GM21515 (cell line): ENCODE measurements around the gene BRAP.
"Not testable (repeated sequence)": the region's sequence is repeated elsewhere in the genome, so short reads cannot be mapped to it uniquely, and the experiment has no call there.

ENCODE experiments used
- ATAC-seq: cut with Tn5 transposase; IDR thresholded peaks from one replicate; pipeline ENCODE4 v1.9.1; 2021; ENCODE audit not compliant: unreplicated experiment

Gene BRAP

DNA sequence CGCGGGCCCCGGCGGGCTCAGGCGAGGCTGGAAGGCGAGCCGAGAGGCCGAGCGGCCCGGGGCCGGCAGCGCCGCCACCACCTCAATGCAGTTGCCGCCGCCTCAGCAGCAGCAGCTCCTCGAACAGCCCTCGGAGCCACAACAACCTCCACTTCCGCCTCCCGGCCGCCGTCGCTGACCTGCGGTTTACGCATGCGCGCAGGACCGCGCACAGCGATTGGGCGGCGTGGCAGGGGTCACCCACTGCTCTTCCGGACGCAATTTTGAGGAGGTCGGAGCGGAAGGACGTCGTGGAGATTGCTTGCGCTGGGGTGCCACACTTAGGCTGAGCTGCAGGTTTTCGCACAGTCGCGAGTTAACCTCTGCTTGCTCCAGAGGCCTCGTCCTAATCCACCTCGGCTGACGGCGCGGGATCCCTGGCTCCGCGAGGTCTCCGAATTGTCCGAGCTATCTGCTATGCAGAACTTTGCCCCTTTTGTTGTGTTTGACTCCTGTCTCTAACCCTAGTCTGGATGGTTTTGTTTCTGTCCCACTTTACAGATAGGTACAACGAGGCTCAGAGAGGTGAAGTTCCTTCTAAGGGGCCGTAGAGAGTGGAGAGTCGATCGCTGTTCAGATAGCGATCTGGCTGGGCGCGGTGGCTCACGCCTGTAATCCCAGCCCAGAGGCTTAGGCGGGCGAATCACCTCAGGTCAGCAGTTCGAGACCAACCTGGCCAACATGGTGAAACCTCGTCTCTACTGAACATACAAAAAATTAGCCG is at the start of gene BRAP, which contains the start of gene ACAD10:
TSS of gene BRAP (minus strand) at position 146 of the 763 bp plus-strand sequence. CDS start 164 bp downstream, outside the sequence.
TSS of gene ACAD10 (plus strand) at position 243 of the 763 bp plus-strand sequence. CDS start 6,657 bp downstream, outside the sequence.
- ATAC-seq = peak; percentile 83

DNA sequence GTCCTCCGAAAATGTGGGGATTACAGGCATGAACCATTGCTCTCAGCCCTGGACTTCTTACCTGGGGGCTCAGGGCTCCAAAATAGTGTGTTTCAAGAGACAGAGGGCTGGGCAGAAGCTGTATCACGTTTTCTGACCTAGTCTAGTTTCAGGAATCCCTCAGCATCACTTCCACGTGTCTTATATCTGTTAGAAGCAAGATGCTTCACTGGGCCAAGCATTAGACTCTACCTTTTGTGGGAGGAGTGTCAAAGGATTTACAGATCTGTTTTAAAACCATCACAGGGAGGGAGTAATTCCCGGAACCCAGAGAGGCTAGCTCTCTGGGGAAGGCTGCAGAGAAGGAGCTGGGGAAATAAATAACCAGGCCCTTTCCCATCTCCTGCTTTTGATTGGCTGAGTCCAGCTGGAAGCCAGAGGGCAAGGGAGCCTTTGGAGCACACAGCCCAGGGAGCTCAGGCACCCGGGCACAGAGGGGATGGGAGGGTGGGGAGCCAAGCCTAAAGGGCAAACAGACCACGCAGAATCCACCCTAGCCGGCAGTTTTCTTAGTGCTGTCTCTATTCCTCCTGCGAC is 47.7 kb upstream of the BRAP start:
- ATAC-seq = no peak

DNA sequence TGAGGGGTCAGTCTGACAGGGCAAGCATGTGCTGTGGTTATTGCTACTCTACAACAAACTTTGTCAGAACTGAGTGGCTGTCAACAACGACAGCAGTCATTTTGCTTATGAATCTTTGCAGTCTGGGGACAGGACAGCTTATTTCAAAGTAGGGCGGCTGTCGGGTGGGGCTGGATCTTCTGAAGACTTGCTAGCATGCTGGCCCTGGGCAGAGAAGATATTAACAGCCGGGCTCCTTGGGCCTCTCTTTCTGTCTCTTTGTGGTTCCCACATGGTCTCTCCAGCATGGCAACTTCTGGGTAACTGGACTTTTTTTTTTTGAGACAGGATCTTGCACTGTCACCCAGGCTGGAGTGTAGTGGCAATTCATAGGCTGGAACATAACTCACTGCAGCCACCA is 47.0 kb upstream of the BRAP start:
- ATAC-seq = no peak

DNA sequence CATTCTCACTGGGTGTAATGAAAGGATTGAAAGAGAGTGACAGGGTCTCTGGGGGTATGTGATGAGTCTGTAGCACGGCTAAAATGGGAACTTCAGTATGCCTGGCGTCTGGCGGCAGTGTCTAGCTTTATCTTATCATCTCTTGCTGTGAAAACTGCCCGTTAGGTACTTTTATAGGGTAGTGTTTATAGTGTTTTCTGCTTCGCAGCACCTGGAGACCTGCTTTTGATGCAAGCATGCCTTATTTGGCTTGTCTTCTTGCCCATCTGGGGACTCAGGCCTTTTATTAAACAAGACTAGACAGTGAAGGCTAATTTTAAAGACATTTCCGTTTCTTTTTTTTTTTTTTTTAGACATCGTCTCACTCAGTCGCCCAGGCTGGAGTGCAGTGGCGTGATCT is 44.7 kb upstream of the BRAP start:
- ATAC-seq = no peak

DNA sequence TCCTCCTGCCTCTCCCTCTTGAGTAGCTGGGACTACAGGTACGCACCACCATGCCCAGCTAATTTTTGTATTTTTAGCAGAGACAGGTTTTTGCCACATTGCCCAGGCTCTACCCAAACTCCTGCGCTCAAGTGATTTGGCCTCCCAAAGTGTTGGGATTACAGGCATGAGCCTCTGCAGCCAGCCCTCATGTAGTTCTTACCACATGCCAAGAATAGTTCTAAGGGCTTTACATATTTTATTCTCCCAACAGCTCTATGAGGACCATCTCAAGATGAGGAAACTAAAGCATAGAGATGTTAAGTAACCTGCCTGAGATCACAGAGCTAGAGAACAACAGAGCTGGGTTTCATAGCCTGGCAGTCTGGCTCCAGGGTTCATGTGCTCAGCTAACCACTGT is 43.0 kb upstream of the BRAP start:
- ATAC-seq = no peak

DNA sequence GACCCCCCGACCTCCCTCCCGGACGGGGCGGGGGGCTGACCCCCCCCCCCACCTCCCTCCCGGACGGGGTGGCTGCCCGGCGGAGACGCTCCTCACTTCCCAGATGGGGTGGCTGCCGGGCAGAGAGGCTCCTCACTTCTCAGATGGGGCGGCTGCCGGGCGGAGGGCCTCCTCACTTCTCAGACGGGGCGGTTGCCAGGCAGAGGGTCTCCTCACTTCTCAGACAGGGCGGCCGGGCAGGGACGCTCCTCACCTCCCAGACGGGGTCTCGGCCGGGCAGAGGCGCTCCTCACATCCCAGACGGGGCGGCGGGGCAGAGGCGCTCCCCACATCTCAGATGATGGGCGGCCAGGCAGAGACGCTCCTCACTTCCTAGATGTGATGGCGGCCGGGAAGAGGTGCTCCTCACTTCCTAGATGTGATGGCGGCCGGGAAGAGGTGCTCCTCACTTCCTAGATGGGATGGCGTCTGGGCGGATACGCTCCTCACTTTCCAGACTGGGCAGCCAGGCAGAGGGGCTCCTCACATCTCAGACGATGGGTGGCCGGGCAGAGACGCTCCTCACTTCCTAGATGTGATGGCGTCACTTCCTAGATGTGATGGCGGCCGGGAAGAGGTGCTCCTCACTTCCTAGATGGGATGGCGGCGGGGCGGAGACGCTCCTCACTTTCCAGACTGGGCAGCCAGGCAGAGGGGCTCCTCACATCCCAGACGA is 38.0 kb upstream of the BRAP start:
- ATAC-seq = not testable (repeated sequence)

GRCh38 chr12:111720457-111720856 is 34.7 kb upstream of the BRAP start:
- ATAC-seq = no peak

DNA sequence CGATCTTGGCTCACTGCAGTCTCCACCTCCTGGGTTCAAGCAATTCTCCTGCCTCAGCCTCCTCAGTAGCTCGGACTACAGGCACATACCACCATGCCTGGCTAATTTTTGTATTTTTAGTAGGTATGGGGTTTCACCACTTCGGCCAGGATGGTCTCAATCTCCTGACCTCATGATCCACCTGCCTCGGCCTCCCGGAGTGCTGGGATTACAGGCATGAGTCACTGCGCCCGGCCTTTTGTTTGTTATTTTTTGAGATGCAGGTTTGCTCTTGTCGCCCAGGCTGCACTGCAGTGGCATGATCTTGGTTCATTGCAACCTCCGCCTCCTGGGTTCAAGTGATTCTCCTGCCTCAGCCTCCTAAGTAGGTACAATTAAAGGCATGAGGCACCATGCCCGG is 33.6 kb upstream of the BRAP start:
- ATAC-seq = not testable (repeated sequence)

- ATAC-seq = no peak
Observed at GRCh38 chr12:111715279-111715678, 29.5 kb upstream of the BRAP start.

GRCh38 chr12:111706145-111706544 is 20.4 kb upstream of the BRAP start:
- ATAC-seq = no peak

DNA sequence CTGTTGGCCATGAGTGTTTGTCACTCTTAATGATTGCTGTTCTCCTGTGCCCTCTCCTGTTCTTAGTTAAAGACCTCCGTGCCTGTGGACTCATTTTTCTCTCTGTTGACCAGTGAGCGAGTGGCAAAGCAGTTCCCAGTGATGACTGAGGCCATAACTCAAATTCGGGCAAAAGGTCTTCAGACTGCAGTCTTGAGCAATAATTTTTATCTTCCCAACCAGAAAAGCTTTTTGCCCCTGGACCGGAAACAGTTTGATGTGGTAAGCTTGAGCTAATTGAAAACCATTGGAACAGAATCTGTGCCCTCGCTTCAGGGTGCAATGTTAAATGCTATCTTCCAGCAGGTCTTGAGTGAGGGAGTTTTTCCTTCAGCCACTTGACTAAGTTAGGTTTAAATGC is 19.9 kb upstream of the BRAP start:
- ATAC-seq = no peak

DNA sequence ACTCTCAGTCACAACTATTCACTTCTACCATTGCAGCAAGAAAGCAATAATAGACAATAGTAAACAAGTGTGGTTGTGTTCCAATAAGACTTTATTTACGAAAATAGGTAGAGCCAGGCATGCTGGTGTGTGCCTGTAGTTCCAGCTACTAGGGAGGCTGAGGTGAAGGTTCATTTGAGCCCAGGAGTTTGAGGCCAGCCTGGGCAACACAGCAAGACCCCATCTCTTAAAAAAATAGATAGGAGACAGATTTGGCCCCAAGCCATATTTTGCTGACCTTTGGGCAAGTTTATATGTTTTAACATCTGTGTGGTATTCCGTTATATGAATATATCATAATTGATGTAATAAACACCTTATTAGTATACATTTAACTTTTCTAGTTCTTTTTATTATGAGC is 14.2 kb upstream of the BRAP start:
- no peak for ATAC-seq

GRCh38 chr12:111693818-111694217 is 8.1 kb upstream of the BRAP start:
- no peak for ATAC-seq

DNA sequence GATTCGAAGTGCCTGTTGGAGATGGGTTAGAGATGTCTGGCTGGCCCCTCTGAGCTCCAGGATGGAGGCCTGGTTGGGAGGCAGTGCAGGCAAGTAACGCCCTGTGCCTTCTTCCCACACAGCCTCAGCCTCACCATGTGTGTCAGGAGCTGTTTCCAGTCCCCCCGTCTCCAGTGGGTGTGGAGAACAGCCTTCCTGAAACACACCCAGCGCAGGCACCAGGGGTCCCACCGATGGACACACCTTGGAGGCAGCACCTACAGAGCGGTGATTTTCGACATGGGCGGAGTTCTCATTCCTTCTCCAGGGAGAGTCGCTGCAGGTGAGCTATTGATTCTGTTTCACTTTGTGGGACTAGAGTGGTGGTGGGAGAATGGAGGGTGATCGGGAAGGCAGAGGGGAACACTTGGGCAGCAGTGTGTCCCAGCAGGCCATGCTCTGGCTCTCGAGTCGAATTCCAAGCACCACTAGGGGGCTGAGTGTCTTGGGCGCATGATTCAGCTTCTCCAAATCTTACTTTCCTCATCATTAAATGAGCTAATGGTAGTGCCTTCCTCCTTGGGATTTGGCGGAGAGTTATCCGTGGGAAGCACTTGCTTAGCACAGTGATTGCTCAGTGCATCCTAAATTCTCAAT is 6.9 kb upstream of the BRAP start:
- ATAC-seq = no peak

- ATAC-seq = no peak
Observed at GRCh38 chr12:111691262-111691661, 5.5 kb upstream of the BRAP start.

- no peak for ATAC-seq
Observed at GRCh38 chr12:111687952-111688351, 2.2 kb upstream of the BRAP start.

- no peak for ATAC-seq
Observed at GRCh38 chr12:111687255-111687654, 1.5 kb upstream of the BRAP start.

GRCh38 chr12:111686574-111687105 is 884 bp upstream of the BRAP start:
- no peak for ATAC-seq

- peak; percentile 10 for ATAC-seq
Observed at GRCh38 chr12:111685322-111685810, 390 bp downstream of the BRAP start.

GRCh38 chr12:111684485-111685198 is 1.1 kb downstream of the BRAP start:
- not testable (repeated sequence) for ATAC-seq
